HG03108 (cell line): Measurements from ENCODE around the gene GRK4.
"Not testable (repeated sequence)": the region's sequence is repeated elsewhere in the genome, so short reads cannot be mapped to it uniquely, and the experiment has no call there.

Source experiments
- ATAC-seq: cut with Tn5 transposase; IDR thresholded peaks from one replicate; pipeline ENCODE4 v1.9.1; 2021; ENCODE audit warnings: moderate library complexity; ENCODE audit not compliant: unreplicated experiment

The GRK4 gene

DNA sequence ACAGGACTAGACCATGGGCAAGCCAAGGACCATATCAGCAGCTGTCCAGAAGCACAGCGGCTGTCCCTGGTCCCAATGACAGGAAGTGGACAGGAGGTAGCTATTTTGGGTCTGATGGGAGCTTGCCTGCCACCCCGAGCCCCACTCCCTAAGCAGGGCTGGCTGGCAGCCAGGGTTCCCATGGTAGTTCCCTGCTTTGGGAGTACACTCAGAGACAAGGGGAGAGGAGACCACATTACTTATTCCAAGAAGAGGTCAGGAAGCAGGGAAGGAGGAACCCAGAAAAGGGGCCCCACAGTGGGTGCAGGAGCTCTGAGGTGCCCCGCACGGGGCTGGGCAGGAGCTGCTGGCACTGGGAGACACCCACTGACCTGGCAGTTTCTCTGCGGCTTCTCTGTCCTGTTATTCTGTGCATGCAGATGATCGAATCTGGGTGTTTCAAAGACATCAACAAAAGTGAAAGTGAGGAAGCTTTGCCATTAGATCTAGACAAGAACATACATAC lies 74.6 kb downstream of the GRK4 start:
- no peak for ATAC-seq

GRCh38 chr4:3039706-3040366 lies 76.5 kb downstream of the GRK4 start:
- no peak for ATAC-seq

- ATAC-seq: peak; percentile 30
These were observed 77.3 kb downstream of the GRK4 start for GRCh38 chr4:3040452-3041191.

GRCh38 chr4:3041192-3042142 lies 78.1 kb downstream of the GRK4 start:
- ATAC-seq: peak; percentile 22

DNA sequence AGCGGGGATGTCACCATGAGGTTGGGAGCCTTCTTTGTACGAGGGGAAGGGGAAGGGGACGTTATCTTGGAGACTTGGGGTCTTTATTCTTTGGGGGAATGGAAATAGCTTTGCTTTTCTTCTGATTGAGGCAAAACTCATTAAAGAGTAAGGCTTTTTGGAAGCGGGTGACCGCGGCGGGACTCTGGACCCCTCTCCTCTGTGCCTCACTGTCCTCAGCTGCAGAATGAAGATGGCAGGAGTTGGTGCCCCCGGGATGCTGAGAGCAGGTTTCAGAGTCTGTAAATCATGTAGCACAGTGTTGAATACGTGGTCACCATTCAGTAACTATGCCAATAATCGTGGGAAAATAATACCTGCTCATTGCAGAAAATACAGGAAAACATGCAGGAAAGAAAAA lies 78.9 kb downstream of the GRK4 start:
- ATAC-seq: no peak

DNA sequence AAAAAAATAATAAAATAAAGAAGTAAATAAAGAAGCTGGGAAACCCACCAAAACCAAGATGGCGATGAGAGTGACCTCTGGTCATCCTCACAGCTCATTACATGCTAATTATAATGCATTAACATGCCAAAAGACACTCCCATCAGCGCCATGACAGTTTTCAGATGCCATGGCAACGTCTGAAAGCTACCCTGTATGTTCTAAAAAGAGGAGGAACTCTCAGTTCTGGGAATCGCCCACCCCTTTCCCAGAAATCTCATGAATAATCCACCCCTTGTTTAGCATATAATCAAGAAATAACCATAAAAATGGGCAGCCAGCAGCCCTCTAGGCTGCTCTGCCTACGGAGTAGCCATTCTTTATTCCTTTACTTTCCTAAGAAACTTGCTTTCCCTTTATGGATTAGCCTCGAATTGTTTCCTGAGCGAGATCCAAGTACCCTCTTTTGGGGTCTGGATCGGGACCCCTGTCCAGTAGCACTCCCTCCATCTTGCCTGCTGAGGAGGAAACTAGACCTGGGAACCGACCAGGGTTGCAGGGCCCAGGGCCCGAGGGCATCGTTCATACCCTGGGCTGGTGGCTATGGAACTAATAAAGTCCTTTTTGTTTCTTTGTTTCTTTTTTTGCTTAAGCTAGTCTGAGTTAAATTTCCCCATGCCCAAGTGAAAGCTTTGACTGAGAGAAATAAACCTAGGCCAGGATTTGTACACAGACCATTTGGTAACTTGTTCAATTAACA lies 80.1 kb downstream of the GRK4 start:
- no peak for ATAC-seq

DNA sequence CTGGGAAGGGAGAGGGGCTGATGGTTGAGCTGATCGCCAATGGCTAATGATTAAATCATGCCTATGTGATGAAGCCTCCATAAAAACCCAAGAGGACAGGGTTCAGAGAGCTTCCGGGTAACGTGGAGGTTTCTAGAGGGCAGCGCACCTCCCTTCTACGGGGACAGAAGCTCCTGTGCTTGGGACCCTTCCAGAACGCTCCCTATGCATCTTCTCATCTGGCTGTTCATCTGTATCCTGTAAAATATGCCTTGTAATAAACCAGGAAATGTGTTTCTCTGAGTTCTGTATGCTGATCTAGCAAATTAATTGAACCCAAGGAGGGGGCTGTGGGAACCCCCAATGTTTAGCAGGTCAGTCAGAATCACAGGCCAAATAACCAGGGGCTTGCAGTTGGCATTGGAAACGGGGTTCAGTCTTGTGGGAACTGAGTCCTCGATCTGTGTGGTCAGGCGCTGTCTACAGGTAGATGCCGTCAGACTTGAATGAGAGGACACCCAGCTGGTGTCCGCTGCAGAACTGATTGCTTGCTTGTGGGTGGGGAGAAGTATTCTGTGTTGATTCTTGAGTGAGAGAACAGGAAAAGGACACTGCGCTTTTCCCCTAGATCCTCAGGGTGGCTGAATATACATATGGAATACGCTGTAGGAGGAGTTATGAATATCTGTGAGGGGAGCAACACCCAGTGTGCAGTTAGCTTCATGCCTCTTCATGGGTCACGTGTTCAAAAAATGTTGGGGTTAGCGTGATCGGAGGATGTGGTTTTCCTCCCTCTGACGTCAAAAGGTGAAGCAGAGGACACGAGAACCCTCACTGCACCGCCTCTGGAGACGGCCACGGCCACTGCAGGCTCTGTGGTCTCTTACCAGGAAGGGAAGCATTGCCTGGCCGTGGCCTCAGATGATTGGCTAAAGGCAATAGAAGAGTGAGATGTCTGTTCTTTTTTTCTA lies 81.8 kb downstream of the GRK4 start:
- ATAC-seq: no peak

- ATAC-seq: no peak
These were observed 82.8 kb downstream of the GRK4 start for GRCh38 chr4:3046162-3046561.

GRCh38 chr4:3046623-3047022 lies 83.3 kb downstream of the GRK4 start:
- no peak for ATAC-seq

DNA sequence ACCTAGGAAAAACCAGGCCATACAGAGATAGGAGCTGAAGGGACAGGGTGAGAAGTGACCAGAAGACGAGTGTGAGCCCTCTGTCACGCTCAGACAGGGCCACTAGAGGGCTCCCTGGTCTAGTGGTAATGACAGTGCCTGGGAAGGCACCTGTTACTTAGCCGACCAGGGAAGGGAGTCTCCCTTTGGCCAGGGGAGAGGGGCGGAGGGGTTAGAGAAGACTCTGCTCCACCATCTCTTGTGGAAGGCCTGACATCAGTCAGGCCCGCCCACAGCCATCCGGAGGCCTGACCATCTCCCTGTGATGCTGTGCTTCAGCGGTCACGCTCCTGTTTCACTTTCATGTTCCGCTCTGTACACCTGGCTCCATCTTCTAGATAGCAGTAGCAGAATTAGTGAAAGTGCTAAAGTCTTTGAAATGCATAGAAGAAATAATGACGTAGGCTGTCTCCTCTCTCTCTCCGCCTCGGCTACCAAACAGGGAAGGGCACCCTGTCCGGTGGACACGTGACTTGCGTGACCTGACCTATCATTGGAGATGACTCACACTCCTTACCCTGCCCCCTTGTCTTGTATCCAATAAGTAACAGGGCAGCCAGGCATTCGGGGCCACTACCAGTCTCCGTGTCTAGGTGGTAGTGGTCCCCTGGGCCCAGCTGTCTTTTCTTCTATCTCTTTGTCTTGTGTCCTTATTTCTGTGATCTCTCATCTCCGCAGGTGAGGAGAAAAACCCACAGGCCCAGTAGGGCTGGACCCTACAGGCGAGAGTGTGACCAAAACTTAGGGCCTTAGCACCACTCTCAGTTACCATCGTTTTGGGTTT lies 84.3 kb downstream of the GRK4 start:
- ATAC-seq: peak; percentile 92

DNA sequence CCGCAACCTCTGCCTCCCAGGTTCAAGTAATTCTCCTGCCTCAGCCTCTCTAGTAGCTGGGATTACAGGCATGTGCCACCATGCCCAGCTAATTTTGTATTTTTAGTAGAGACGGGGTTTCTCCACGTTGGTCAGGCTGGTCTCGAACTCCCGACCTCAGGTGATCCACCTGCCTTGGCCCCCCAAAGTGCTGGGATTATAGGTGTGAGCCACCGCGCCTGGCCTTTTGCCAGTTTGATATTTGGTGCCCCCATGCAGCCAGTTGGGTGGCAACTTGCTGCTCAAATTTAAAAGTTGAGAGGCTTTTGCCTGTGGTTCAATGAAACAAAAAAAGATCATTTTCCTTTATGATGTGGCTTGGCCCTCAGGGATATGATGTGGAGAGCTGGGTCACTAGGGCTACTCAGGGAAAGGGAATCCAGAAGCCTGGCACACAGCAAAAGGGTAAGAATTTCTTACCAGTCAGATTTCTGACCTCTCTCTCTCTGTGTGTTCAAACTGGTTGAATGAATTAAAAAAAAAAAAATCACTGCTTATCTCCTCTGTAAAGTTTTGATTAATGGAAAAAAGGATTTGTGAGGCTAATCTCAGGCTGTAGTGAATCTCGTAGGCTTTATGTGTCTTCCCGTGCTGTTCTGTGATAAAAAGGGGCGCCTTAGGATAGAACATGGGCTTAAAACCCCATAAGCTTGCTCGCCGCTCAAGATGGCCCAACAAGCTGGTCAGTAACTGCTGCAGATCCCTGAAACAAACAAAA lies 87.9 kb downstream of the GRK4 start:
- not testable (repeated sequence) for ATAC-seq

DNA sequence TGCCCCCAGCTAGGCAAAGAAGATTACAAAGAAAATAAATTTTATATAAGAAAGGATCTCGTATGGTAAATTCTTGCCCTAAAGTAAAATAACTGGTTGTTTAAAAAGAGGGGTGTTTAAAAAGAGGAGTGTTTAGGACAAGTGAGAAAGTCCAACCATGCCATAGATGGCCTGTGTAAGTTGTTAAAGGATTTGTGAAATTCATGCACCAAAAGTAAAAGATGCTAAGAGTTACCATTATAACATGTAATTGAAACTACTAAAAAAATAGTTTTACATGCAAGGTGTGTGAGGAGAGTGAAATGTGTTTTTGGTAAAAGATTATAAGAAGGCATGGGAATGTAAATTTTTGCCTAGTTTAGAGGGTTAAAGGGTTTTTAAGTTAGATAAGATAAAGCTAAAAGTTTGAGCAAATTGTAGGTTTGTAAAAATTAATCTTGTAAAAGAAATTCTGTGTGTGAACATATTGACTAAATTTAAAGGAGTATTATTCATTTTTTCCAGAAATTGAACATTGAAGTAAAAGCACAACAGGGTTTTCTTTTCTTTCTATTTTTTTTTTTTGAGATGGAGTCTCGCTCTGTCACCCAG lies 90.9 kb downstream of the GRK4 start:
- no peak for ATAC-seq

GRCh38 chr4:3059943-3060342 lies 96.6 kb downstream of the GRK4 start:
- ATAC-seq: no peak

DNA sequence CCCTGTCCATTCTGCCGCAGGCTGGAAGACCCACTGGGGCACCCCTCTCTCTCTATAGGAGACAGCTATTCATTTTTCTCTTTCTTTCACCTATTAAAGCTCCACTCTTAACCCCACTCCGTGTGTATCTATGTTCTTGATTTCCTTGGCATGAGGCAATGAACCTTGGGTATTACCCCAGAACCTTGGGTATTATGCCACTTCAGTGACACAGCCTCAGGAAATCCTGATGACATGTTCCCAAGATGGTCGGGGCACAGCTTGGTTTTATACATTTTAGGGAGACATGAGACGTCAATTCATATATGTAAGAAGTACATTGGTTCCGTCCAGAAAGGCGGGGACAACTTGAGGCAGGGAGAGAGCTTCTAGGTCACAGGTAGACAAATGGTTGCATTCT lies 97.6 kb downstream of the GRK4 start:
- no peak for ATAC-seq

DNA sequence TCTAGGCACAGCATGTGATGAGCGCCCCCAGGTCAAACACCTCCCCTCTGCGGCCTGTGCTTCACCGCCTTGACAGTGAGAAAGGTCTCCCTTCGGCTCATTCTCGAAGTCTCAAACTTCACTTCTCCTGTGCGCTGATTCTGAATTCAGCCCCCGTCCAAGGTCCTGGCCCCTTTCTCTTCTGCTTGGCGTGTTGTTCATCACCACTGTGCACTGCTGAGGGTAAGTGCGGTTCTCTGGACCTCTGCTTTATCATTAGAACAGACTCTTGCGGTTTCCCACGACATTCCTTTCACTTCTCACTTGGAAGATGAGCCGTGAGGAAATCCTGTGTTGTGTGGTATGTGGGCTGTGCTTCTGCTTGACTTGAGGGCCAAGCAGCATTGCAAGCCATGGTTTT lies 99.1 kb downstream of the GRK4 start:
- no peak for ATAC-seq

DNA sequence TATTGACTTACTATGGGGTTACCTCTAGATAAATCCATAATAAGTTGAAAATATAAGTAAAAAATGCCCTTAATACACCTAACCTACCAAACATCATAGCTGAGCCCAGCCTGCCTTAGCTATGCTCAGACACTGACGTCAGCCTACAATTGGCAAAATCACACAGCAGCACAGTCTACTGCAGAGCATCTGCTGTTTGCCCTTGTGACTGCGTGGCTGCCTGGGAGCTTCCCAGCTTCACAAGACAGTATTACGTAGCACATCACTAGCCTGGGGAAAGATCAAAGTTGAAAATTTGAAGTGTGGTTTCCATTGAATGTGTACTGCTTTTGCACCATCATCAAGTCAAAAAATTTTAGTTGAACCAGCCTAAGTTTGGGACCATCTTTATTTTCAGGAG lies 102.2 kb downstream of the GRK4 start:
- no peak for ATAC-seq

- no peak for ATAC-seq
These were observed 103.5 kb downstream of the GRK4 start for GRCh38 chr4:3066836-3067400.
